OCI-LY3 (cell line): ENCODE results near the gene C13orf46.

Experiments used
- H2AFZ ChIP-seq: fragments of 200-600, 300-600 bp; shearing (Covaris generic); 2 replicates; pipeline ENCODE4 v1.6.0; 2014; ENCODE audit warnings: antibody characterized with exemption, low read depth, low read length
- H3K27ac ChIP-seq: fragments of 200-600, 300-600 bp; sonication (generic); 2 replicates; pipeline ENCODE4 v1.5.1; 2014; ENCODE audit warnings: mild to moderate bottlenecking, low read length, moderate library complexity, mixed read lengths
- H3K27me3 ChIP-seq: fragments of 200-600, 300-600 bp; sonication (generic); 2 replicates; pipeline ENCODE4 v1.6.1; 2014; ENCODE audit warnings: low read depth, low read length, mixed read lengths
- H3K36me3 ChIP-seq: fragments of 200-600, 300-600 bp; sonication (generic); replicated peaks from 2 replicates; pipeline ENCODE3; 2014; ENCODE audit warnings: low read depth, low read length, mixed read lengths
- H3K4me1 ChIP-seq: fragments of 300-600, 200-600 bp; sonication (generic); 2 replicates; pipeline ENCODE4 v1.6.1; 2014; ENCODE audit warnings: low read length, mixed read lengths
- H3K4me2 ChIP-seq: fragments of 200-600, 300-600 bp; sonication (generic); 2 replicates; pipeline ENCODE4 v1.6.1; 2014; ENCODE audit warnings: low read length, mixed read lengths
- H3K4me3 ChIP-seq: fragments of 300-600, 200-600 bp; sonication (generic); 2 replicates; pipeline ENCODE4 v1.5.1; 2014; ENCODE audit warnings: antibody characterized with exemption, mild to moderate bottlenecking, low read length, moderate library complexity
- H3K79me2 ChIP-seq: fragments of 300-600, 200-600 bp; shearing (Covaris generic); 2 replicates; pipeline ENCODE4 v1.6.1; 2014; ENCODE audit warnings: mild to moderate bottlenecking, low read length, mixed read lengths
- H3K9ac ChIP-seq: fragments of 300-600, 200-600 bp; shearing (Covaris generic); 2 replicates; pipeline ENCODE4 v1.6.0; 2014; ENCODE audit warnings: mild to moderate bottlenecking, low read length, moderate library complexity
- H3K9me3 ChIP-seq: fragments of 200-600, 300-600 bp; shearing (Covaris generic); 2 replicates; pipeline ENCODE4 v1.6.1; 2014; ENCODE audit warnings: low read length, mixed read lengths; ENCODE audit not compliant: insufficient read depth
- H4K20me1 ChIP-seq: fragments of 200-600, 300-600 bp; sonication (generic); 2 replicates; pipeline ENCODE4 v1.6.1; 2016; ENCODE audit warnings: low read length, mixed read lengths; ENCODE audit not compliant: insufficient read depth
- CTCF ChIP-seq: fragments of 200-600, 300-600 bp; sonication (generic); IDR thresholded peaks from 2 replicates; pipeline ENCODE4 v1.5.1; 2014; ENCODE audit warnings: antibody characterized with exemption, low read length, low read depth
- EZH2phosphoT487 ChIP-seq: fragments of 200-600 bp; shearing (Covaris generic); IDR thresholded peaks from 2 replicates; pipeline ENCODE4 v1.6.1; 2018; ENCODE audit warnings: antibody characterized with exemption, mixed run types, low read depth

The C13orf46 gene

GRCh38 chr13:113912596-113912995 lies 61.3 kb downstream of the C13orf46 start:
- Histone ChIP-seq H3K9me3 (no peaks in the 10 kb centered on the region), H4K20me1 (no peaks in the 10 kb centered on the region), H3K27ac (no peak overlapping the region), H3K4me1 (no peaks in the 10 kb centered on the region), H3K9ac (no peak overlapping the region), H3K79me2 (no peaks in the 10 kb centered on the region), H3K36me3 (no peaks in the 10 kb centered on the region), H3K4me2 (no peak overlapping the region), H3K27me3 (peaks cover 28% of the 10 kb centered on the region), H2AFZ (no peak overlapping the region), H3K4me3 (no peak overlapping the region)
- TF ChIP-seq EZH2phosphoT487 (no peak), CTCF (no peak)

GRCh38 chr13:113907635-113908617 lies 66.0 kb downstream of the C13orf46 start:
- Histone ChIP-seq H3K4me2 (no peak overlapping the region), H3K79me2 (no peaks in the 10 kb centered on the region), H3K36me3 (no peaks in the 10 kb centered on the region), H3K9ac (no peak overlapping the region), H3K4me3 (no peak overlapping the region), H2AFZ (no peak overlapping the region), H3K9me3 (no peaks in the 10 kb centered on the region), H4K20me1 (no peaks in the 10 kb centered on the region), H3K27ac (no peak overlapping the region), H3K4me1 (no peaks in the 10 kb centered on the region), H3K27me3 (peaks cover 35% of the 10 kb centered on the region)
- TF ChIP-seq CTCF (no peak), EZH2phosphoT487 (no peak)

- H3K4me2 ChIP-seq = no peak overlapping the region
- no peaks in the 10 kb centered on the region for H3K36me3 ChIP-seq
- no peak overlapping the region for H2AFZ ChIP-seq
- H4K20me1 ChIP-seq = no peaks in the 10 kb centered on the region
- no peaks in the 10 kb centered on the region for H3K4me1 ChIP-seq
- H3K9ac ChIP-seq = no peak overlapping the region
- no peak overlapping the region for H3K4me3 ChIP-seq
- H3K79me2 ChIP-seq = no peaks in the 10 kb centered on the region
- TF ChIP-seq CTCF = no peak
- no peaks in the 10 kb centered on the region for H3K9me3 ChIP-seq
- H3K27ac ChIP-seq = no peak overlapping the region
- peaks cover 24% of the 10 kb centered on the region for H3K27me3 ChIP-seq
These were observed 67.3 kb downstream of the C13orf46 start for GRCh38 chr13:113906571-113906970.

GRCh38 chr13:113905942-113906341 lies 67.9 kb downstream of the C13orf46 start:
- H2AFZ ChIP-seq = no peak overlapping the region
- no peaks in the 10 kb centered on the region for H3K36me3 ChIP-seq
- no peak overlapping the region for H3K4me2 ChIP-seq
- H3K79me2 ChIP-seq = no peaks in the 10 kb centered on the region
- no peaks in the 10 kb centered on the region for H3K4me1 ChIP-seq
- TF ChIP-seq EZH2phosphoT487 (no peak), CTCF (no peak)
- no peaks in the 10 kb centered on the region for H4K20me1 ChIP-seq
- peaks cover 18% of the 10 kb centered on the region for H3K27me3 ChIP-seq
- no peak overlapping the region for H3K27ac ChIP-seq
- H3K9ac ChIP-seq = no peak overlapping the region
- H3K9me3 ChIP-seq = no peaks in the 10 kb centered on the region
- H3K4me3 ChIP-seq = no peak overlapping the region
